KMS-11 (cell line): ENCODE results near the gene ACAD8.

Source experiments
- H2AFZ ChIP-seq: fragments of 200-600 bp; sonication (generic); 2 replicates; pipeline ENCODE4 v1.6.1; 2016; ENCODE audit warnings: antibody characterized with exemption, mixed run types, low read depth
- H3K27ac ChIP-seq: fragments of 200-600 bp; sonication (generic); 2 replicates; pipeline ENCODE4 v1.6.1; 2016; ENCODE audit warnings: mild to moderate bottlenecking, mixed run types
- H3K27me3 ChIP-seq: fragments of 200-600 bp; sonication (generic); 2 replicates; pipeline ENCODE4 v1.6.1; 2017; ENCODE audit warnings: mild to moderate bottlenecking, low read depth, mixed run types, moderate library complexity; ENCODE audit not compliant: insufficient read depth
- H3K36me3 ChIP-seq: fragments of 200-600 bp; sonication (generic); 2 replicates; pipeline ENCODE4 v1.6.1; 2017; ENCODE audit warnings: mild to moderate bottlenecking, mixed run types; ENCODE audit not compliant: insufficient read depth
- H3K4me1 ChIP-seq: fragments of 200-600 bp; sonication (generic); 2 replicates; pipeline ENCODE4 v1.6.1; 2016; ENCODE audit warnings: mild to moderate bottlenecking, low read depth, mixed run types; ENCODE audit not compliant: poor library complexity, severe bottlenecking
- H3K4me2 ChIP-seq: fragments of 200-600 bp; sonication (generic); 2 replicates; pipeline ENCODE4 v1.7.0; 2016; ENCODE audit warnings: mild to moderate bottlenecking, mixed run types
- H3K4me3 ChIP-seq: fragments of 200-600 bp; sonication (generic); IDR thresholded peaks from 2 replicates; pipeline ENCODE4 v1.6.1; 2017; ENCODE audit warnings: low read depth, low read length, mixed read lengths; ENCODE audit not compliant: insufficient read depth
- H3K79me2 ChIP-seq: fragments of 200-600 bp; sonication (generic); 2 replicates; pipeline ENCODE4 v1.6.1; 2016; ENCODE audit warnings: low read depth, mixed run types; ENCODE audit not compliant: insufficient read depth
- H3K9ac ChIP-seq: fragments of 200-600 bp; sonication (generic); 2 replicates; pipeline ENCODE4 v1.6.1; 2016; ENCODE audit warnings: mild to moderate bottlenecking, mixed run types
- H4K20me1 ChIP-seq: fragments of 200-600 bp; sonication (generic); 2 replicates; pipeline ENCODE4 v1.6.1; 2016; ENCODE audit warnings: mild to moderate bottlenecking, mixed run types; ENCODE audit not compliant: insufficient read depth
- CTCF ChIP-seq: fragments of 200-600 bp; sonication (generic); conservative IDR thresholded peaks from 2 replicates; pipeline ENCODE4 v1.6.1; 2017; ENCODE audit warnings: low read depth, mild to moderate bottlenecking, antibody characterized with exemption, low read length, moderate library complexity, mixed read lengths

Gene ACAD8

GRCh38 chr11:134294664-134295063 lies 41.3 kb downstream of the ACAD8 start:
- H3K4me3 ChIP-seq, result no peak overlapping the region
- H3K9ac ChIP-seq, result no peak overlapping the region
- H3K36me3 ChIP-seq, result no peaks in the 10 kb centered on the region
- no peaks in the 10 kb centered on the region for H3K79me2 ChIP-seq
- H3K4me2 ChIP-seq, result no peak overlapping the region
- no peaks in the 10 kb centered on the region for H3K4me1 ChIP-seq
- no peak overlapping the region for H2AFZ ChIP-seq
- no peak overlapping the region for H3K27ac ChIP-seq
- no peaks in the 10 kb centered on the region for H4K20me1 ChIP-seq
- no peak for TF ChIP-seq CTCF
- H3K27me3 ChIP-seq, result no peaks in the 10 kb centered on the region

GRCh38 chr11:134312223-134312622 lies 58.9 kb downstream of the ACAD8 start:
- TF ChIP-seq CTCF, result no peak
- Histone ChIP-seq H3K36me3 (no peaks in the 10 kb centered on the region), H3K4me2 (no peak overlapping the region), H3K4me3 (no peak overlapping the region), H3K9ac (no peak overlapping the region), H3K4me1 (no peaks in the 10 kb centered on the region), H4K20me1 (no peaks in the 10 kb centered on the region), H3K79me2 (no peaks in the 10 kb centered on the region), H3K27me3 (no peaks in the 10 kb centered on the region), H3K27ac (no peak overlapping the region), H2AFZ (no peak overlapping the region)

GRCh38 chr11:134312807-134313206 lies 59.4 kb downstream of the ACAD8 start:
- no peaks in the 10 kb centered on the region for H3K4me1 ChIP-seq
- no peaks in the 10 kb centered on the region for H4K20me1 ChIP-seq
- no peak overlapping the region for H2AFZ ChIP-seq
- no peak overlapping the region for H3K4me3 ChIP-seq
- H3K27me3 ChIP-seq, result no peaks in the 10 kb centered on the region
- H3K36me3 ChIP-seq, result no peaks in the 10 kb centered on the region
- no peak overlapping the region for H3K27ac ChIP-seq
- H3K4me2 ChIP-seq, result no peak overlapping the region
- no peak overlapping the region for H3K9ac ChIP-seq
- H3K79me2 ChIP-seq, result no peaks in the 10 kb centered on the region
- no peak for TF ChIP-seq CTCF

GRCh38 chr11:134313379-134313778 lies 60.0 kb downstream of the ACAD8 start:
- H3K27ac ChIP-seq, result no peak overlapping the region
- no peak for TF ChIP-seq CTCF
- H3K4me3 ChIP-seq, result no peak overlapping the region

More at GRCh38 chr11:134313379-134313778, 60.0 kb downstream of the ACAD8 start:
- Histone ChIP-seq H3K36me3 (no peaks in the 10 kb centered on the region), H3K4me1 (no peaks in the 10 kb centered on the region), H3K27me3 (no peaks in the 10 kb centered on the region), H2AFZ (no peak overlapping the region), H3K9ac (no peak overlapping the region), H3K4me2 (no peak overlapping the region), H4K20me1 (no peaks in the 10 kb centered on the region), H3K79me2 (no peaks in the 10 kb centered on the region)
